ENCODE results near the gene MYLK3. TPM values are rescaled to one million over a fixed set of nuclear protein-coding genes. Genes with fewer than 3 reads are reported as not detected.

The MYLK3 gene
- total and polyA plus RNA-seq, 8 donors, result 0.11 to 0.37 (median 0.19) TPM

DNA sequence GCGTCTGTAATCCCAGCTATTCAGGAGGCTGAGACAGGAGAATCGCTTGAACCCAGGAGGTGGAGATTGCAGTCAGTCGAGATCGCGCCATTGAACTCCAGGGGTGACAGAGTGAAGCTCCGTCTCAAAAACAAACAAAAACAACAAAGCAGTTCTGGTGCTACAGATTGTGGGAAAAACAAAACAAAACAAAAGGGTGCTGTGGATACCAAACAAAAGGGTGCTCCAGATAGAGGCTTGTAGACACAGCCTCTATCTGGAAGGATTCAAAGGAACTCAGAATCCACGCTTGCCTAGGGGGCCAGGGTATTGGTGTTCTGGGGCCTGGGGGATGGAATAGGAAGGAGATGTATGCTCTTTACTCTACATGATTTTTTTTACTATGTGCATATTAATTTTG, 2.5 kb downstream of the MYLK3 start:
- WGBS, 2 donors, result 74 to 80% methylated on average over 7 of the region's 7 CpGs
- no peaks in the 10 kb centered on the region for H3K4me1 ChIP-seq
- FAIRE-seq, result no peak

DNA sequence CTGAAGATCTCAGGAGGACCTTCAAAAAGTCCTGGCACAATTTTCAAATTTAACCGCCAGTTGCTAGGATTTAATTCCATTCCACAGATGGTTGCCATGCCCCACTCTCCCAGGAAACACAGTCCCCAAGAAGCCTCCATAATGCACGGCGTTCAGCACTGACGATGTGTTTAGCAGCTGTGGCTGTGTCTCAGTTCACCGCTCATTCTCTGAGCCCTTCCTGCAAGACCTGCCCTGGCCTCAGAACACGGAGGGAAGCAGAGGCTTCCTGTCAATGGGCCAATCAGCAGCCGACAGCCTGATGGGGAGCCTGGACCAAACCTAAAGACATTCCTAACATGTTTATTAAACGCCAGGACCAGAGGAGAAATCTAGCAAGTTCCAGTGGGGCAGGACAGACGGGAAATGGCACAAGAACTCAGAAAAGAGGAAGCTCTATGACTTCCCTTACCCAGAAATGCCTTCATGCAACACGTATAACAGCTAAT, 4.9 kb downstream of the MYLK3 start:
- peak in 2 of 4 donors; percentile 56 to 66 for ATAC-seq
- peaks cover 0 to 4% (median 0%) of the 10 kb centered on the region in 4 donors for H3K27me3 ChIP-seq
- DNase-seq, result peak in 2 of 6 donors; percentile 31 to 40
- no peak overlapping the region for H3K4me3 ChIP-seq
- peak overlapping the region in 2 of 4 donors; percentile 39 to 53 for H3K27ac ChIP-seq
- no peaks in the 10 kb centered on the region for H3K9me3 ChIP-seq
- H3K36me3 ChIP-seq, result no peaks in the 10 kb centered on the region
- FAIRE-seq, result no peak
- TF ChIP-seq, protein P1, sequence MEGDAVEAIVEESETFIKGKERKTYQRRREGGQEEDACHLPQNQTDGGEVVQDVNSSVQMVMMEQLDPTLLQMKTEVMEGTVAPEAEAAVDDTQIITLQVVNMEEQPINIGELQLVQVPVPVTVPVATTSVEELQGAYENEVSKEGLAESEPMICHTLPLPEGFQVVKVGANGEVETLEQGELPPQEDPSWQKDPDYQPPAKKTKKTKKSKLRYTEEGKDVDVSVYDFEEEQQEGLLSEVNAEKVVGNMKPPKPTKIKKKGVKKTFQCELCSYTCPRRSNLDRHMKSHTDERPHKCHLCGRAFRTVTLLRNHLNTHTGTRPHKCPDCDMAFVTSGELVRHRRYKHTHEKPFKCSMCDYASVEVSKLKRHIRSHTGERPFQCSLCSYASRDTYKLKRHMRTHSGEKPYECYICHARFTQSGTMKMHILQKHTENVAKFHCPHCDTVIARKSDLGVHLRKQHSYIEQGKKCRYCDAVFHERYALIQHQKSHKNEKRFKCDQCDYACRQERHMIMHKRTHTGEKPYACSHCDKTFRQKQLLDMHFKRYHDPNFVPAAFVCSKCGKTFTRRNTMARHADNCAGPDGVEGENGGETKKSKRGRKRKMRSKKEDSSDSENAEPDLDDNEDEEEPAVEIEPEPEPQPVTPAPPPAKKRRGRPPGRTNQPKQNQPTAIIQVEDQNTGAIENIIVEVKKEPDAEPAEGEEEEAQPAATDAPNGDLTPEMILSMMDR (IDR thresholded peaks at IDR 0.05), result no peak
- 28 to 30% methylated on average over 10 of the region's 10 CpGs for WGBS, 2 donors
- H3K4me1 ChIP-seq, result no peaks in the 10 kb centered on the region
- intact Hi-C loops (cut with DNase I), result no loop called here

More for the DNA sequence above, 2.5 kb downstream of the MYLK3 start:
- ATAC-seq (no peak), DNase-seq (peak in 1 of 6 donors; percentile 3)
- no peaks in the 10 kb centered on the region for H3K9me3 ChIP-seq
- H3K27ac ChIP-seq, result no peak overlapping the region
- peaks cover 0 to 4% (median 0%) of the 10 kb centered on the region in 4 donors for H3K27me3 ChIP-seq
- no peaks in the 10 kb centered on the region for H3K36me3 ChIP-seq
- TF ChIP-seq, protein P1 (IDR thresholded peaks at IDR 0.05), result no peak
- no peak overlapping the region for H3K4me3 ChIP-seq
- intact Hi-C loops (cut with DNase I), result no loop called here

DNA sequence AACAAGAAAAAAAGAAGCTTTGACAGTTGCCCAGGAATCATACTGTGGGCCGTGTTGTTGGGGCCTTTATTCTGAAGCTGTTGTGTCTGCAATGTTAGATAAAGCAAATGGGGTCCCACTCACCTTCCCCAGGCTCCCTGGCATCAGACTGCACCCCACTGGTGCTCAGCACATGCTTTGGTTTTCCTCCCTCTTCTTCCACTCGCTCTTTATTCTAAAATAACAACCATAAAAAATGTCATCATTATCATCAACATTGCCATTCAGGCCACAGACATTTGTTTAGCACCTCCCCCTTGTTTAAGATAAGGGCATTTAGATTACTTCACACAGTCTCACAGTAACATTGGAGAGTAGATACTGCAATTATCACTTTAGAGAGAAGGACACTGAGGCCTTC, 8.2 kb downstream of the MYLK3 start:
- intact Hi-C loops (cut with DNase I), result no loop called here
- peak in 1 of 6 donors; percentile 4 for DNase-seq

DNA sequence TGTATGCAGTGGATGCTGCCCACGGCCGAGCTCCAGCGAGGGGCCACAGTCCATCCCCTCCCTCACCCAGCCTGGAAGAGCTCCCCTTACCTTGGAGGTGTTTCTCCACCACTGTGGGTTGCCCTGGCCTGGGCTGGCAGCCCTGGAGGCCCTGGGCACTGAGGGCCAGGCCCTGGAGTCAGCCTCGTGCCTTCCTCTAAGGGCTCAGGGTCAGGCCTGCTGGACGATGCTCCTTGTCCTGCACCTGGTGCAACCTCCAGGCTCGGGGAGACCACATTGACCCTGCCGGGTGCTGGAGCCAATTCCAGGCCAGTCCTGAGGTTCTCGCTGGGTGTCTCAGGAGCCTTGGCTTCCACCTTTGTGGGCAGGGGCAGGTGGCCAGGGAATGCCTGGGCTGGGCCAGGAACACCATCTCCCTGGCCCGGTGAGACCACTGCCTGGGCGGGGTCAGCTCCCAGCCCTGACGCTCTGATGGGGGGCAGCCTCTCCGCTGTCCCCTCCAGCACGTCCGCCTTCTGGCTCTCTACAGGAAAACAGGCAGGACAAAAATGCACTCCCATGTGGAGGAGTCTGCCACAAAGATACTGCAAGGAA, 10.4 kb downstream of the MYLK3 start:
- no peak for FAIRE-seq
- H3K4me1 ChIP-seq, result no peaks in the 10 kb centered on the region
- 75 to 84% methylated on average over 14 of the region's 14 CpGs for WGBS, 2 donors

More for the DNA sequence above, 8.2 kb downstream of the MYLK3 start:
- H3K27ac ChIP-seq, result no peak overlapping the region
- H3K27me3 ChIP-seq, result peaks cover 0 to 4% (median 0%) of the 10 kb centered on the region in 4 donors
- no peak overlapping the region for H3K4me3 ChIP-seq
- no peaks in the 10 kb centered on the region for H3K36me3 ChIP-seq
- no peak for FAIRE-seq
- TF ChIP-seq, protein P1 (IDR thresholded peaks at IDR 0.05), result no peak
- no peaks in the 10 kb centered on the region for H3K4me1 ChIP-seq
- no peaks in the 10 kb centered on the region for H3K9me3 ChIP-seq
- no peak for ATAC-seq
- 48 to 57% methylated on average over 2 of the region's 2 CpGs for WGBS, 2 donors

More for the DNA sequence above, 10.4 kb downstream of the MYLK3 start:
- intact Hi-C loops (cut with DNase I), result no loop called here
- H3K27ac ChIP-seq, result no peak overlapping the region
- no peaks in the 10 kb centered on the region for H3K36me3 ChIP-seq
- H3K27me3 ChIP-seq, result no peaks in the 10 kb centered on the region
- no peak for ATAC-seq
- H3K9me3 ChIP-seq, result no peaks in the 10 kb centered on the region
- H3K4me3 ChIP-seq, result no peak overlapping the region
- TF ChIP-seq, protein P1 (IDR thresholded peaks at IDR 0.05), result no peak
- no peak for DNase-seq

All from pancreas (tissue), 10 donors.